ENCODE results near the gene SMARCC1.

DNA sequence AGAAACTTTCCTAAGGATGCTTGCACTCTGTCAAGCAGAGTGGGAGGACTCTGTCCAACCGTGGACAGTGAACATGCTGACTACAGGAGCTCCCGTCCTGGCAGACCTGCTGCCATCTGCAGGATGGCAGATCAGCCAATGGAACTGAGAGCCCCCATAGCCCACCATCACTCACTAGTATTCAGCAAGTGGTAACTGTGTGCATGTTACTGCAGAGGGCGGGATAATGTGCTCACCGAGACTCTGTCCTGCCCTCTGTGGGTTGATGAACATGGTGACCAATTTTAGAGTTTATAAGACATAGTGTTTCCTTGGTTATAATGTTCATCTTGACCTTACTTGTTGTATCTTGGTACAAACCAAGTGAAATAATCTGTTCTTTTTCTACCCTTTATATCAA lies 214.5 kb downstream of the SMARCC1 start:
- no peak for TF ChIP-seq POLR2A (IDR thresholded peaks at IDR 0.05)
- TF ChIP-seq, protein P1, sequence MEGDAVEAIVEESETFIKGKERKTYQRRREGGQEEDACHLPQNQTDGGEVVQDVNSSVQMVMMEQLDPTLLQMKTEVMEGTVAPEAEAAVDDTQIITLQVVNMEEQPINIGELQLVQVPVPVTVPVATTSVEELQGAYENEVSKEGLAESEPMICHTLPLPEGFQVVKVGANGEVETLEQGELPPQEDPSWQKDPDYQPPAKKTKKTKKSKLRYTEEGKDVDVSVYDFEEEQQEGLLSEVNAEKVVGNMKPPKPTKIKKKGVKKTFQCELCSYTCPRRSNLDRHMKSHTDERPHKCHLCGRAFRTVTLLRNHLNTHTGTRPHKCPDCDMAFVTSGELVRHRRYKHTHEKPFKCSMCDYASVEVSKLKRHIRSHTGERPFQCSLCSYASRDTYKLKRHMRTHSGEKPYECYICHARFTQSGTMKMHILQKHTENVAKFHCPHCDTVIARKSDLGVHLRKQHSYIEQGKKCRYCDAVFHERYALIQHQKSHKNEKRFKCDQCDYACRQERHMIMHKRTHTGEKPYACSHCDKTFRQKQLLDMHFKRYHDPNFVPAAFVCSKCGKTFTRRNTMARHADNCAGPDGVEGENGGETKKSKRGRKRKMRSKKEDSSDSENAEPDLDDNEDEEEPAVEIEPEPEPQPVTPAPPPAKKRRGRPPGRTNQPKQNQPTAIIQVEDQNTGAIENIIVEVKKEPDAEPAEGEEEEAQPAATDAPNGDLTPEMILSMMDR (IDR thresholded peaks at IDR 0.05) = no peak
